Measurements from ENCODE around the gene ZBTB45. TPM values are rescaled to one million over a fixed set of nuclear protein-coding genes. Genes with fewer than 3 reads are reported as not detected.
"Not testable (repeated sequence)": the region's sequence is repeated elsewhere in the genome, so short reads cannot be mapped to it uniquely, and the experiment has no call there.

Gene ZBTB45
- total RNA-seq, 4 donors from 2014 or later: 13.3 to 30.5 (median 18.4) TPM

DNA sequence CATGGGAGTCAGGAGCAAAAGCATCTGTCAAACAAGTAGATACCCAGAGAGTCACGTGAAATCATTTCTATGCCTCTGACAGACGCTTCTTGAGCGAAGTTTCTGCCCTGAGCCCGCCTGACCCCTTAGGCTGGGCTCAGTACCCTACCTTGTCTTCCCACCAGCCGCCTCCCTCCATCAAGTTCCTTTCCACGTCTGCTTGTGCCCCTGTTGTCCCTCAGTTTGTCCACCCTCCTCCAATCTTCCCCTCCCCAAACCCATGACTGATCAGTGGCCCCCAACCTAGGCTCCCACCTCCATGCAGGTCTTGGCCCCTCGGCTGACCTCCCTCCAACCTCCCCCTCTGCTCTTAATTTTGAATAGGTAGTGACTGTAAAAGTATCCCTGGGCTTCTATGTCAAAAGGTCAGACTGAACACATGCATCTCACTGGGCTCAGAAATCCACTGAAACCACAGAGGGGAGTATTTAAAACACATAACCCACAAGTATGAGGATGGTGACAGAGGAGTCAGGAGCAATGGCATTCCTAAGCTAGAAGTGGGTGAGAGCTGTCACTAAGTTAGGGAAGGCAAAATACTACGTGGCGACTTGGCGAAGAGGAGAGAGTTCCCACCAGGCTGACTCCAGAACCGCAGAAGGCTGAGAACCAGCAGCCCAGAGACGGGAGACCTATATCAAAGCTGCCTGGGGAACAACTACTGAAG lies 45.2 kb downstream of the ZBTB45 start:
- intact Hi-C loops (cut with DNase I; ENCODE audit: low total_unique reads): no loop called here
- no peak for DNase-seq (ENCODE audit: low spot score in 2 of 2)
- no peak overlapping the region for H3K4me3 ChIP-seq (ENCODE audit: low read depth, poor library complexity, severe bottlenecking)
- WGBS, 2 donors: 83% methylated on average over 12 of the region's 12 CpGs
- no peak for TF ChIP-seq CTCF (IDR thresholded peaks at IDR 0.05)
- no peak for TF ChIP-seq POLR2A (IDR thresholded peaks at IDR 0.05)

GRCh38 chr19:58473775-58474174 lies 45.8 kb downstream of the ZBTB45 start:
- no peak for DNase-seq (ENCODE audit: low spot score in 2 of 2)
- TF ChIP-seq CTCF (IDR thresholded peaks at IDR 0.05) (no peak), POLR2A (IDR thresholded peaks at IDR 0.05) (no peak)
- H3K4me3 ChIP-seq (ENCODE audit: low read depth, poor library complexity, severe bottlenecking): no peak overlapping the region
- intact Hi-C loops (cut with DNase I; ENCODE audit: low total_unique reads): no loop called here

GRCh38 chr19:58471736-58472135 lies 47.9 kb downstream of the ZBTB45 start:
- 95 to 96% methylated on average over 35 to 36 of the region's 39 CpGs for WGBS, 2 donors
- no peak overlapping the region for H3K4me3 ChIP-seq (ENCODE audit: low read depth, poor library complexity, severe bottlenecking)
- no peak for DNase-seq (ENCODE audit: low spot score in 2 of 2)
- TF ChIP-seq POLR2A (IDR thresholded peaks at IDR 0.05) (no peak), CTCF (IDR thresholded peaks at IDR 0.05) (no peak)
- intact Hi-C loops (cut with DNase I; ENCODE audit: low total_unique reads): no loop called here

GRCh38 chr19:58470837-58471543 lies 48.6 kb downstream of the ZBTB45 start:
- H3K4me3 ChIP-seq (ENCODE audit: low read depth, poor library complexity, severe bottlenecking); intact Hi-C loops (cut with DNase I; ENCODE audit: low total_unique reads); DNase-seq (ENCODE audit: low spot score in 2 of 2): not testable (repeated sequence)
- 88 to 94% methylated on average over 17 to 26 of the region's 53 CpGs for WGBS, 2 donors

GRCh38 chr19:58469241-58470013 lies 50.2 kb downstream of the ZBTB45 start:
- no peak overlapping the region for H3K4me3 ChIP-seq (ENCODE audit: low read depth, poor library complexity, severe bottlenecking)
- DNase-seq (ENCODE audit: low spot score in 2 of 2): no peak
- intact Hi-C loops (cut with DNase I; ENCODE audit: low total_unique reads): no loop called here
- WGBS, 2 donors: 90 to 98% methylated on average over 15 to 17 of the region's 17 CpGs
- TF ChIP-seq POLR2A (IDR thresholded peaks at IDR 0.05): no peak
- TF ChIP-seq CTCF (IDR thresholded peaks at IDR 0.05): no peak

DNA sequence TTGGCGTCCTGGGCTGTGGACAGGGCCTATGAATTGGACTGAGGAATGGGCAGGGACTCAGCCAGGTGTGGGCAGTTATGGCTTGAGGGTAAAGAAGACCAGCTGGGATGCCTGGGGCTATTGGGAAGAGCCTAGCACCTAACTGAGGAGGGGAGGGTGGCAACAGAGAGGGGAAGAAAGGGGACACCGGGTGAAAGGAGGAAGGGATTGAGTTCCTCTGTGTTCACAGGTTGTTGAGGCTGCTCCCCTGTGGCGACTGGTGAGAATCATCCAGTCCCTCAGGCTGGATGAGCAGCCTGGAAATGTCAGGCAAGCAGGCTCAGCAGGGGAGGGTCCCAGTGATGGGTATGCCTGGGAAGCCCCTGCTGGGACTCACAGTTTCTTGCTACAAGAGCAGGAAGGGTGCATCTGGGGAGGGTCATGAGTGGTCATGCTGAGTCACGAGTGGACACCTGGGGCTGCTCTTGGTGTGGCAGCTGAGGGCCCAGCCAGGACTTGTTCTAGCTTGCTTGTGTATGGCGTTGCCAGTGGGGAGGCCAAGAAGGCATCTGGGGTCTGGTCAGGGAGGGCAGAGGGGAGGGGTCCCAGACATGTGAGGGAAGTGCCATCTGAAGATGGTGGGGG lies 51.3 kb downstream of the ZBTB45 start:
- DNase-seq (ENCODE audit: low spot score in 2 of 2): no peak
- intact Hi-C loops (cut with DNase I; ENCODE audit: low total_unique reads): no loop called here
- 44 to 48% methylated on average over 5 of the region's 5 CpGs for WGBS, 2 donors
- TF ChIP-seq CTCF (IDR thresholded peaks at IDR 0.05) (no peak), POLR2A (IDR thresholded peaks at IDR 0.05) (no peak)
- no peak overlapping the region for H3K4me3 ChIP-seq (ENCODE audit: low read depth, poor library complexity, severe bottlenecking)

All from lower leg skin (tissue), 4 donors.